Suppressor macrophage treated with lipopolysaccharide for 1 hour (primary cell): Measurements from ENCODE around the gene LAMTOR3.
"Not testable (repeated sequence)": the region's sequence is repeated elsewhere in the genome, so short reads cannot be mapped to it uniquely, and the experiment has no call there.

ENCODE experiments used
- DNase-seq, 3 donors: peaks; one replicate each; pipeline ENCODE4 v3.0.0-alpha.2; 2020 to 2022

Gene LAMTOR3

DNA sequence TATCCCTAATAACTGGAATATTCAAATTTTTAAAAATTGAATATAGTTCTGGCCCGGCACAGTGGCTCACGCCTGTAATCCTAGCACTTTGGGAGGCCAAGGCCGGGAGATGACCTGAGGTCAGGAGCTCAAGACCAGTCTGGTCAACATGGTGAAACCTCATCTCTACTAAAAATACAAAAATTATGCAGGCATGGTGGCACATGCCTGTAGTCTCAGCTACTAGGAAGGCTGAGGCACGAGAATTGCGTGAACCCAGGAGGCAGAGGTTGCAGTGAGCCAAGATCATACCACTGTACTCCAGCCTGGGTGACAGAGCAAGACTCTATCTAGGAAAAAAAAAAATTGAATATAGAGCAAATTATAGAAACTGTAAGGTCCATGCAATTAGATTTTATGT is 64.2 kb downstream of the LAMTOR3 start:
- not testable (repeated sequence) for DNase-seq

DNA sequence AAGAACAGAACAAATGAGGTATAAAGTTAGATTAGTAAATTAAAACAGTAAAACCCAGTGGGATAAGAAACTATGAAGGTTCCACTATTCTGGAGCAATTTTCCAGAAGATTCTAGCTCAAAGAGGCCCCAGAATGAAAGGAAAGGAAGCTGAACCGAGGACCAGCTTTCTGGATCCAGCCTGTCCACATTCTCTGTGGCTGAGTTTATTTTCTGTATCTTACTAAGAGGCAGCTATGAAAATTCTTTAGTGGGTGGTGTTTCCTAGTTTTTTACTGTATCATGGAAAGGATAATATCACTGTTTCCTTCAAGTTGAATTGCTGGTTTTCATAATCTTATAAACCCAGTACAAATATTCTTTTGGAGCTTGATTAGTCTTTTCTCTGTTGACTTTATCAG is 65.8 kb downstream of the LAMTOR3 start:
- no peak for DNase-seq
